ENCODE data around the gene FN1.

Gene FN1

GRCh38 chr2:215441560-215442400 lies 5.9 kb upstream of the FN1 start:
- no peak for DNase-seq

- DNase-seq, result no peak
Measured at GRCh38 chr2:215439980-215440512, 4.2 kb upstream of the FN1 start.

GRCh38 chr2:215439404-215439803 lies 3.5 kb upstream of the FN1 start:
- no peak for DNase-seq

- DNase-seq, result no peak
Measured at GRCh38 chr2:215437614-215438013, 1.7 kb upstream of the FN1 start.

GRCh38 chr2:215436705-215437565 lies 1.1 kb upstream of the FN1 start:
- DNase-seq, result no peak

GRCh38 chr2:215435280-215435869 lies 493 bp downstream of the FN1 start:
- DNase-seq, result peak in 1 of 5 experiments; percentile 20

- DNase-seq, result no peak
Measured at GRCh38 chr2:215434447-215435279, 1.2 kb downstream of the FN1 start.

- DNase-seq, result no peak
Measured at GRCh38 chr2:215432759-215433594, 2.9 kb downstream of the FN1 start.

- DNase-seq, result no peak
Measured at GRCh38 chr2:215431778-215432758, 3.8 kb downstream of the FN1 start.

- DNase-seq, result no peak
Measured at GRCh38 chr2:215431290-215431689, 4.6 kb downstream of the FN1 start.

GRCh38 chr2:215430528-215431187 lies 5.2 kb downstream of the FN1 start:
- no peak for DNase-seq

- no peak for DNase-seq
Measured at GRCh38 chr2:215429424-215429823, 6.4 kb downstream of the FN1 start.

GRCh38 chr2:215428060-215428910 lies 7.6 kb downstream of the FN1 start:
- DNase-seq, result no peak

- DNase-seq, result no peak
Measured at GRCh38 chr2:215427585-215427984, 8.3 kb downstream of the FN1 start.

GRCh38 chr2:215425021-215425782 lies 10.7 kb downstream of the FN1 start:
- no peak for DNase-seq

GRCh38 chr2:215423928-215424540 lies 11.8 kb downstream of the FN1 start:
- no peak for DNase-seq

- DNase-seq, result no peak
Measured at GRCh38 chr2:215423234-215423633, 12.6 kb downstream of the FN1 start.

Data from T-helper 2 cell (primary cell).